CD14-positive monocyte (primary cell): ENCODE results near the gene GNPTAB. TPM values are rescaled to one million over a fixed set of nuclear protein-coding genes. Genes with fewer than 3 reads are reported as not detected.

Source experiments
- DNase-seq, 3 donors: peaks; one replicate each; pipeline ENCODE4 v3.0.0-alpha.2; 2011 to 2022
- H2AFZ ChIP-seq: 2 replicates; pipeline ENCODE4 v1.6.0; 2012; ENCODE audit warnings: mild to moderate bottlenecking, low read depth, low read length, inconsistent platforms; ENCODE audit not compliant: insufficient read depth, poor library complexity, severe bottlenecking
- H3K27ac ChIP-seq, 2 donors: 1 replicate in 1 of 2; 2 replicates in 1 of 2; pipeline ENCODE4 v1.5.1; 2012 to 2013; ENCODE audit warnings: low read length in 2 of 2, control low read depth in 1 of 2, inconsistent platforms in 1 of 2, low read depth in 1 of 2, mild to moderate bottlenecking in 1 of 2
- H3K27me3 ChIP-seq, 2 donors: one replicate each; pipeline versions ENCODE4 v1.6.0 to v1.6.1; 2011 to 2013; ENCODE audit warnings: low read length in 2 of 2; ENCODE audit not compliant: control insufficient read depth in 2 of 2, insufficient read depth in 2 of 2
- H3K36me3 ChIP-seq, 2 donors: replicated peaks in 1 of 2; 1 replicate in 1 of 2; 2 replicates in 1 of 2; pipeline versions ENCODE4 v1.5.1 to v1.6.1; 2012 to 2013; ENCODE audit warnings: low read length in 2 of 2, control low read depth in 1 of 2, inconsistent platforms in 1 of 2, mild to moderate bottlenecking in 1 of 2; ENCODE audit not compliant: insufficient read depth in 2 of 2, control insufficient read depth in 1 of 2
- H3K4me1 ChIP-seq, 2 donors: 1 replicate in 1 of 2; 2 replicates in 1 of 2; pipeline versions ENCODE4 v1.5.1 to v1.6.1; 2012 to 2013; ENCODE audit warnings: low read length in 2 of 2, control low read depth in 1 of 2, inconsistent platforms in 1 of 2, mild to moderate bottlenecking in 1 of 2, moderate library complexity in 1 of 2; ENCODE audit not compliant: insufficient read depth in 2 of 2, control insufficient read depth in 1 of 2
- H3K4me2 ChIP-seq: replicated peaks from 2 replicates; pipeline ENCODE3; 2012; ENCODE audit warnings: low read length, moderate library complexity, mild to moderate bottlenecking; ENCODE audit not compliant: poor library complexity, severe bottlenecking; ENCODE audit errors: extremely low read depth
- H3K4me3 ChIP-seq, 3 experiments: fragments of 200-600 bp in 1 of 3; sonication (generic) in 1 of 3; replicated peaks in 1 of 3; 1 replicate in 2 of 3; 2 replicates in 1 of 3; pipeline ENCODE4 v1.5.1; 2011 to 2013; ENCODE audit warnings: low read length in 3 of 3, mild to moderate bottlenecking in 3 of 3, control low read depth in 2 of 3, low read depth in 2 of 3, inconsistent platforms in 1 of 3, moderate library complexity in 1 of 3
- H3K79me2 ChIP-seq: 2 replicates; pipeline ENCODE4 v1.6.0; 2012; ENCODE audit warnings: mild to moderate bottlenecking, control low read depth, inconsistent platforms, low read length, moderate library complexity; ENCODE audit not compliant: insufficient read depth
- H3K9ac ChIP-seq: 2 replicates; pipeline ENCODE4 v1.6.0; 2017; ENCODE audit warnings: low read length, mild to moderate bottlenecking; ENCODE audit not compliant: insufficient read depth, poor library complexity, severe bottlenecking
- H3K9me3 ChIP-seq, 2 donors: replicated peaks in 1 of 2; 1 replicate in 1 of 2; 2 replicates in 1 of 2; pipeline versions ENCODE4 v1.5.1 to v1.6.1; 2012 to 2013; ENCODE audit warnings: low read length in 2 of 2, control low read depth in 1 of 2; ENCODE audit not compliant: control insufficient read depth in 1 of 2, insufficient read depth in 1 of 2
- H4K20me1 ChIP-seq: 2 replicates; pipeline ENCODE4 v1.6.0; 2012; ENCODE audit warnings: mild to moderate bottlenecking, low read length, control low read depth, moderate library complexity; ENCODE audit not compliant: insufficient read depth
- H3K27ac Mint-ChIP-seq, 7 donors: one replicate each; pipeline ENCODE4 v1.8.0; 2020; ENCODE audit warnings: mild to moderate bottlenecking in 7 of 7, mixed read lengths in 7 of 7, moderate library complexity in 6 of 7, inconsistent platforms in 2 of 7
- H3K27me3 Mint-ChIP-seq, 3 donors: one replicate each; pipeline ENCODE4 v1.8.0; 2021 to 2022; ENCODE audit warnings: low read depth in 3 of 3, mild to moderate bottlenecking in 3 of 3, mixed read lengths in 3 of 3, moderate library complexity in 3 of 3, inconsistent platforms in 1 of 3
- H3K36me3 Mint-ChIP-seq, 2 donors: one replicate each; pipeline ENCODE4 v1.8.0; 2020; ENCODE audit warnings: mixed read lengths in 2 of 2, inconsistent platforms in 1 of 2, mild to moderate bottlenecking in 1 of 2
- H3K4me1 Mint-ChIP-seq: one replicate; pipeline ENCODE4 v1.8.0; 2020; ENCODE audit warnings: mild to moderate bottlenecking, mixed read lengths
- H3K4me3 Mint-ChIP-seq, 2 donors: one replicate each; pipeline ENCODE4 v1.8.0; 2020; ENCODE audit warnings: mild to moderate bottlenecking in 2 of 2, mixed read lengths in 2 of 2, moderate library complexity in 1 of 2
- H3K9me3 Mint-ChIP-seq, 7 donors: one replicate each; pipeline ENCODE4 v1.8.0; 2020 to 2022; ENCODE audit warnings: mixed read lengths in 7 of 7, mild to moderate bottlenecking in 6 of 7, moderate library complexity in 6 of 7, inconsistent platforms in 2 of 7
- CTCF ChIP-seq: fragments of 200-600 bp; IDR thresholded peaks from one replicate; pipeline ENCODE4 v1.8.0; 2022; ENCODE audit warnings: antibody characterized with exemption, mild to moderate bottlenecking
- WGBS: methylation state at CpG from one replicate; pipeline ENCODE4 v1.1.5; 2013; ENCODE audit warnings: missing lambda C conversion rate; ENCODE audit not compliant: insufficient coverage; 5-methylcytosine and 5-hydroxymethylcytosine counted together
- intact Hi-C, 2 donors: fragments of 100-400 bp; cut with micrococcal nuclease; formaldehyde crosslinking; loops; one replicate each; pipeline versions ENCODE4 v1.15.0 to v1.15.1; 2023
- polyA plus RNA-seq, 3 donors: library from polyadenylated mRNA; depleted of rRNA in 1 of 3; unstranded in 2 of 3; stranded (reverse) in 1 of 3; fragments of 300-500 nt in 2 of 3; fragments of >200 nt in 1 of 3; fragmentation: Illumina TruSeq in 2 of 3; gene quantifications; 1 replicate in 2 of 3; 2 replicates in 1 of 3; pipeline ENCODE4 v1.2.3, GENCODE V29; 2012 to 2021

The GNPTAB gene
- polyA plus RNA-seq, 3 donors = 14.4 to 29.1 (median 24.1) TPM

- peak overlapping the region in 1 of 7 donors; percentile 3 for H3K27ac Mint-ChIP-seq
- H3K9me3 Mint-ChIP-seq = peaks cover 0 to 2% (median 0%) of the 10 kb centered on the region in 7 donors
- Histone ChIP-seq H3K36me3 (peaks cover 74 to 91% of the 10 kb centered on the region in 2 donors), H3K4me1 (peaks cover 9 to 16% of the 10 kb centered on the region in 2 donors), H3K4me2 (no peak overlapping the region), H4K20me1 (no peaks in the 10 kb centered on the region), H3K27ac (no peak overlapping the region), H3K9ac (no peak overlapping the region), H3K9me3 (no peaks in the 10 kb centered on the region), H2AFZ (no peak overlapping the region), H3K4me3 (no peak overlapping the region), H3K27me3 (no peaks in the 10 kb centered on the region), H3K79me2 (no peaks in the 10 kb centered on the region)
- no peaks in the 10 kb centered on the region for H3K27me3 Mint-ChIP-seq
- H3K36me3 Mint-ChIP-seq = peaks cover 79 to 85% of the 10 kb centered on the region in 2 donors
- TF ChIP-seq CTCF = no peak
- DNase-seq = no peak
- WGBS = no CpG with 5 or more reads among the region's 1 CpG
- H3K4me3 Mint-ChIP-seq = no peak overlapping the region
- peaks cover 14% of the 10 kb centered on the region for H3K4me1 Mint-ChIP-seq
- intact Hi-C loops = no loop called here
Measured at GRCh38 chr12:101748907-101749306, 81.9 kb downstream of the GNPTAB start.

DNA sequence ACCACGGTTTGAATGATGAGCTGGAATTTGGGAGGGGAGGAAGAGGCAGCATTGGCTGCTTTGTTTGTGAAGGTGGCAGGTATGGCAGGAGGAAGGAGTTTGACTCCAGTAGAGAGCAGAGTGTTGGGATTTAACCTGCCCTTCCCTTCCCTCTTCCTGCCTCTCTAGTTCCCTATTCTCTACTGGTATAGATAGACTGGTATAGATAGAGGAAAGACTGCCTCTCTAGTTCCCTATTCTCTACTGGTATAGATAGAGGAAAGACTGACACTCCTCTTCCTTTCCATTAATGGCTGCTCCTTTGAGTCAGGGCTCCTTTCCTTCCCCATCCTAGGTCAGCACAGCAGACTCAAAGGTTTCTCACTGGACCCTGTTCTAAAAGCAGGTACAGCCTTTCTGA lies 83.1 kb downstream of the GNPTAB start:
- intact Hi-C loops = no loop called here
- H3K4me1 ChIP-seq = peaks cover 9 to 10% of the 10 kb centered on the region in 2 donors

More for the DNA sequence above, 83.1 kb downstream of the GNPTAB start:
- Histone ChIP-seq H4K20me1 (no peaks in the 10 kb centered on the region), H3K9ac (no peak overlapping the region), H3K27me3 (no peaks in the 10 kb centered on the region), H3K4me3 (no peak overlapping the region), H3K36me3 (peaks cover 77 to 94% of the 10 kb centered on the region in 2 donors), H3K9me3 (no peaks in the 10 kb centered on the region), H3K27ac (peak overlapping the region in 1 of 2 donors; percentile 57), H3K4me2 (no peak overlapping the region), H3K79me2 (no peaks in the 10 kb centered on the region), H2AFZ (no peak overlapping the region)
- Mint-ChIP-seq H3K4me3 (no peak overlapping the region), H3K9me3 (peaks cover 0 to 2% (median 0%) of the 10 kb centered on the region in 7 donors), H3K4me1 (peaks cover 14% of the 10 kb centered on the region), H3K27me3 (no peaks in the 10 kb centered on the region), H3K27ac (peak overlapping the region; percentile 7 to 82 (median 62)), H3K36me3 (peaks cover 83 to 90% of the 10 kb centered on the region in 2 donors)
- TF ChIP-seq CTCF = no peak
- WGBS = 100% methylated on average over 1 of the region's 1 CpG
- DNase-seq = peak; percentile 25 to 68 (median 33)
